ENCODE results near the gene SLC30A2.

Gene SLC30A2

GRCh38 chr1:26041401-26041800 lies 4.5 kb downstream of the SLC30A2 start:
- no peak for DNase-seq

GRCh38 chr1:26038904-26039303 lies 7.0 kb downstream of the SLC30A2 start:
- no peak for DNase-seq

GRCh38 chr1:26038477-26038876 lies 7.4 kb downstream of the SLC30A2 start:
- DNase-seq = no peak

- no peak for DNase-seq
Observed at GRCh38 chr1:26037904-26038303, 8.0 kb downstream of the SLC30A2 start.

GRCh38 chr1:26036756-26037281 lies 9.1 kb downstream of the SLC30A2 start:
- no peak for DNase-seq

DNA sequence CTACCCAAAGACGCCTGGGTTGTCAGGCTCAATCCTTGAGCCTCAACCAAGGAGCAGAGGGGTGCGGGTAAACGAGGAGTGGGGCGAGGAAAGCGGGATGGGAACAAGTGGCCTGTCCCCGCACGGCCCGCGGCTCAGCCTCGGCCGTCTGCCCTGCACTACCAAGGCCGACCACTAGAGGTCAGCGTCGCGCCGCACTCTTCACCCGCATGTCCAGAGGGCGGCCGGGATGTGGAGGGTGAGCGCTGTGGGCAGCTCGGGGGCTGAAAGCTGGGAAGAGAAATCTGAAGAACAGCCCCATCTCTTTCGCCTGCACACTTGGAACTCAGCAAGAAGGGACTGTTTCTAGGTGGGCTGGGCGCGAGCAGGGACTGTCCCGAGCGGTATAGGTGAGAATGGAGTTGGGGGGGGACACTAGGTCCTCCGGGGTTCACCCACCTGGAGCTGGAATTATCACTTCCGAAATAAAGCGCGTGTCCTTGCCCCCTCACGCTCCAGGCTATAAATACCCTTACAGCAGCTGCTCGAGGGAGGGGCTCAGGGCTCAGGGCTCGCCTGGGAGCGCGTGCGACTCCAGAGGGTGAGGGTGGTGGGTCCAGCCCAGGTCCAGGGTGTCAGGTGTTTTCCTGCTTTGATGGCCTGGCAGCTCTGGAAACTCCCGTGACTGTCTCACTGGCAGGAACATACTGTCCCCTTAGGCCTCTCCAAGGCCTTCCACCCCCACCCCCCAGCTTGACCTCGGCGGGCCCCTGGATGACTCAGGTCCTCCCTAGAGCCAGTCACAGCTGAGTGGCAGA lies 9.8 kb downstream of the SLC30A2 start:
- peak; percentile 88 for DNase-seq

DNA sequence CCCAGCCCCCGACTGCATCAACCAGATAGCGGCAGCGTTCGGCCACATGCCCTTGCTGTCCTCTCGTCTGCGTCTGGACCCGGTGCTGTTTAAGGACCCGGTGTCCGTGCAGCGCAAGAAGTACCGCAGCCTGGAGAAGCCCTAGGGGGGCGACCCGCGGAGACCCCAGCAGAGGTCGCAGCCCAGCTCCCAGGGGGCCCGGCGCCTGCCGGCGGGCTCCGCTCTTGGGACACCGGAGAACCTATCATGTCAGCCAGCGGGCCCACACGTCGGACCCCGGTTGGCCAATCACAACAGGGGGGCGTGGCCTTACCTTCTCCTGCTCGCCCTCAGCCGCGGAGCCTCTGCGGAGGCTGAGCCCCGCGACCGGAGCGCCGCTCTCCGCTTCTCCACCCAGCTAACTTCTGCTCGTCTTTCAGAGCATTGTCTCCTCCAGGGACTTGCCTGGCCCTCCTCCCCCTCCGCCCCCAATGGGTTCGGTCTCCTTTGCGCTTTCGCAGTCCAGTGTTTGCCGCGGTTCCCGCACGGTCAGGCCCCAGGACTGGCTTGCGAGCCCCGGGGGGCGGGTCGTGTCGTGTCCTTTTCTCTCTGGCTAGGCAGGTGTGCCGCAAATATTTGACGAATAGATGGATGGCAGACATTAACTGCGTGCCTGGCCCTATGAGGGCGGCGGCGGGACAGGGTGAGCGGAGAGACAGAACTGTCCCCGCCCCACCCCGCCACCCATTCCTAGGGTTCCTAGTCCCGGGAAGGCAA lies 10.5 kb downstream of the SLC30A2 start:
- peak; percentile 95 for DNase-seq

DNA sequence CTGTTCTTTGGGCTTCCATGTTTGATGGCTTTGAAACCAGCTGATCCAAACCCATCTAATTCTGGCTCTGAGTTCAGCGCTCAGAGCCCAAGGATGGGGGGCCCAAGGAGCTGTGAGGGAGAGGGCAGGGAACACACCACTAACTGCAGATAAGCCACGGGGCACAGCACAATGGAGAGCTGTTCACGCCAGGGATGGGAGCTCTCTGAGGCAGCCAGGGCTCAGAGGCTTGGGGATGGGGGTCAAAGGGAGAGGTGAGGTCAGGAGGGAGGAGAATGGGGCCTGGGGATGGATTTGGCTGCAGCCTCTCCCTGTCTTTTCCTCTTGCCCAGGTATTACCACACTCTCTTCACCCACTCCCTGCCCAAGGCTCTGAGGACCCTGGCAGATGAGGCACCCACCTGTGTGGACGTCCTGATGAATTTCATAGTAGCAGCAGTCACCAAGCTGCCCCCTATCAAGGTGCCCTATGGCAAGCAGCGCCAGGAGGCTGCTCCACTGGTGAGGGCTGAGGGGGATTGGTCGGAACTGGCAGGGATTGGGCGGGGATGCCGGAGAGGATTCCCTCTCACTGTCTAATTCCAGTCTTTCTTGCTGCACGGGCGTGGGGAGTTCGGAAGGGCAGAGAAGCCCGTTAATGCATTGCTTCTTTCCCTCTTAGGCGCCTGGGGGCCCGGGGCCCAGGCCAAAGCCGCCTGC lies 11.3 kb downstream of the SLC30A2 start:
- no peak for DNase-seq

- no peak for DNase-seq
Observed at GRCh38 chr1:26032656-26033357, 13.1 kb downstream of the SLC30A2 start.

- DNase-seq = no peak
Observed at GRCh38 chr1:26031611-26032220, 14.2 kb downstream of the SLC30A2 start.

- no peak for DNase-seq
Observed at GRCh38 chr1:26031196-26031595, 14.7 kb downstream of the SLC30A2 start.

GRCh38 chr1:26029864-26030481 lies 15.9 kb downstream of the SLC30A2 start:
- DNase-seq = no peak

DNA sequence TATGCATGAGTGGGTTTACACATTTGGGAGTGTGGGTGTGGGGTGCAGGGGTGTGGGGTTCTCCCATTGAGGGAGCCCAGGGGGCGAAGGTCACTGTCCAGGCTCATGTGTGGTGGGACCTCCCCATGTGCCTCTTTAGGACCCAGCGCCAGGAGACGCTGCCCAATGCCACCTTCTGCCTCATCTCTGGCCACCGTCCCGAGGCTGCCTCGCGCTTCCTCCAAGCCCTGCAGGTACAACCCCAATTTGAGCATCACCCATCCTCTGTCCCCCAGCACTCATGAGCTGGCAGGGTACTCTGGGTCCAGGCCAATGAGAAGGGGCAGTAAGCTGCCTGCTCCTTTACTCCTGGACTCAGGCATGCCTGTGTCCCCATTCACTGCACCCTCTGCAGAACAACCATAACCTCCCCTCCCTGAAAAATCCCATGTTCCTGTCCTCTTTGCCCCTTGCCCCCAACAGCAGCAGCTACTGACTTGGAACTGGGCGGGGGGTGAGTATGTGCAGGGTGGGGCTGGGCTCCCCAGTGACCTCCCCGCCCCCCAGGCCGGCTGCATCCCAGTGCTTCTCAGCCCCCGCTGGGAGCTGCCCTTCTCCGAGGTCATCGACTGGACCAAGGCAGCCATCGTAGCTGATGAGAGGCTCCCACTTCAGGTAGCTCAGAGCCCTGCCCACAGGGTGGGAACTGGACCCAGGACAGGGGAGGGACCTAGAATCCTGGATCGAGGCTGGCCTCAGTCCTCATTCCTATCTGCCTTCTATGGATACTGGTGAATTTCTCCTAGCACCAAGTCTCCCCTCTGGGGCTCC lies 16.7 kb downstream of the SLC30A2 start:
- no peak for DNase-seq

GRCh38 chr1:26028490-26028980 lies 17.4 kb downstream of the SLC30A2 start:
- no peak for DNase-seq

DNA sequence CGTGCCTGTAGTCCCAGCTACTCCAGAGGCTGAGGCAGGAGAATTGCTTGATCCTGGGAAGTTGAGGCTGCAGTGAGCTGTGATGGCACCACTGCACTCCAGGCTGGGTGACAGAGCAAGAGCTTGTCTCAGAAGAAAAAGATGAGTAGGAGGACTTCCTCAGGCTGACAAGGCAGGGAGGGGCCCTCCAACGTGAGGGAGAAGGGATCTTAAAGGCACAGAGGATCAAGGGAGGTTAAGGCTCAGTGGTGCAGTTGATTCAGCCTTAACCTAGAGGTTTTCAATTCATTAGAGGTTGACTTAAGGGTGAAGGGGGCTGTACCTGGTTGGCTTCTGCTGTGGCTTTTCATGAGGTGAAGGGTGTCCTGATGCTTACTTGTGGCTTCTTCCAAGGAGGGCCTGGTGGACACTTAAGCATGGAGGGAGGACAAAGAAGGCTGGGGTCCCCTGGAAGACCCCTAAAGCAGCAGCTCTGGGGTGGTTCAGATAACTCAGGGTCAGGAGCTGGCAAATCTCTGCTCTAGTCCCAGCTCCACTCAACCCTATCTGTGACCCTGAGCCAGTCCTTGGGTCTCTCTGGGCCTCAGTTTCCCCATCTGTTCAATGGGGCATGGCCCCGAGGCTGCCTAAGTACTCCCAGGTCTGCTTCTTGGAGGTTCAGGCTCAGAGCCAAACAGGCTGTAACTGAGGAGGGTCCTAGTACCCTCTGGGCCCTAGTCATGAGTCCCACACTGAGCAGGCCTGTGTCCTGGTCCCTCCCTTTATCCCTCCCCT lies 18.0 kb downstream of the SLC30A2 start:
- DNase-seq = no peak

GRCh38 chr1:26025517-26025916 lies 20.4 kb downstream of the SLC30A2 start:
- DNase-seq = no peak

- DNase-seq = no peak
Observed at GRCh38 chr1:26025060-26025459, 20.9 kb downstream of the SLC30A2 start.

- no peak for DNase-seq
Observed at GRCh38 chr1:26023826-26024225, 22.1 kb downstream of the SLC30A2 start.

DNA sequence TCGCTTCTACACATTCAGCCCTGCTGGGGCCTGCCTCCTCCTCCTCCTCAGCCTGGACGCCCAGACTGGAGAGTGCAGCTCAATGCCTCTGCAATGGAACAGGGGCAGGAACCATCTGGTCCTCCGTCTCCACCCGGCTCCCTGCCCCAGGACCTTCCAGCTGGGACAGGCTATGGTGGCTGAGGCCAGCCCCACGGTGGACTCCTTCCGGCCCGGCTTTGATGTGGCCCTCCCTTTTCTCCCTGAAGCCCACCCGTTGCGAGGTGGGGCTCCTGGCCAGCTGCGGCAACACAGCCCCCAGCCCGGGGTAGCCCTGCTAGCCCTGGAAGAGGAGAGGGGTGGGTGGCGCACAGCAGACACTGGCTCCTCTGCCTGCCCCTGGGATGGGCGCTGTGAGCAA lies 22.9 kb downstream of the SLC30A2 start:
- no peak for DNase-seq

DNA sequence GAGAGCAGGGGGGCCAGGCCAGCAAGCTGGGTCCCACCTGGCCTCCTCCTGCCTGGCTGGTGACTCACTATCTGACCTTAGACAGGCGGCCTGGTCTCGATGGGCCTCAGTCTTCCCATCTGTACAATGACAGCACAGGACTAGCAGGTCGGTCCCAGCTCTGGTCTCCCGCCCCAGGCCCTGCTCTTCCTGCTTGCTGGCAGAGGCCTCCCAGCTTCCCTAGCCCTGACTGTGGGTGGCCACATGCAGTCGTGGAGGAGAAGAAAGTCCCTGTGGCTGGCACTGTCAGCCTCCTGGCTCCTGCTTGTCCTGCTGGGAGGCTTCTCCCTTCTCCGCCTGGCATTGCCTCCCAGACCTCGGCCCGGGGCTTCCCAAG lies 23.5 kb downstream of the SLC30A2 start:
- DNase-seq = no peak

All from right kidney (tissue), 1 donor.